Subcutaneous preadipocyte (primary cell): ENCODE measurements around the gene SLC5A8. TPM values are rescaled to one million over a fixed set of nuclear protein-coding genes. Genes with fewer than 3 reads are reported as not detected.

Experiments
- small RNA-seq: library from RNA; depleted of rRNA; stranded (forward); fragments of <200 nt; gene quantifications from one replicate; pipeline ENCODE3, GENCODE V24; 2012
- total RNA-seq: library from RNA; depleted of rRNA; stranded (reverse); fragments of >200 nt; gene quantifications from 2 replicates; pipeline ENCODE4 v1.2.3, GENCODE V29; 2012

Gene SLC5A8, protein sequence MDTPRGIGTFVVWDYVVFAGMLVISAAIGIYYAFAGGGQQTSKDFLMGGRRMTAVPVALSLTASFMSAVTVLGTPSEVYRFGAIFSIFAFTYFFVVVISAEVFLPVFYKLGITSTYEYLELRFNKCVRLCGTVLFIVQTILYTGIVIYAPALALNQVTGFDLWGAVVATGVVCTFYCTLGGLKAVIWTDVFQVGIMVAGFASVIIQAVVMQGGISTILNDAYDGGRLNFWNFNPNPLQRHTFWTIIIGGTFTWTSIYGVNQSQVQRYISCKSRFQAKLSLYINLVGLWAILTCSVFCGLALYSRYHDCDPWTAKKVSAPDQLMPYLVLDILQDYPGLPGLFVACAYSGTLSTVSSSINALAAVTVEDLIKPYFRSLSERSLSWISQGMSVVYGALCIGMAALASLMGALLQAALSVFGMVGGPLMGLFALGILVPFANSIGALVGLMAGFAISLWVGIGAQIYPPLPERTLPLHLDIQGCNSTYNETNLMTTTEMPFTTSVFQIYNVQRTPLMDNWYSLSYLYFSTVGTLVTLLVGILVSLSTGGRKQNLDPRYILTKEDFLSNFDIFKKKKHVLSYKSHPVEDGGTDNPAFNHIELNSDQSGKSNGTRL
- not detected in 2 replicates for total RNA-seq

DNA sequence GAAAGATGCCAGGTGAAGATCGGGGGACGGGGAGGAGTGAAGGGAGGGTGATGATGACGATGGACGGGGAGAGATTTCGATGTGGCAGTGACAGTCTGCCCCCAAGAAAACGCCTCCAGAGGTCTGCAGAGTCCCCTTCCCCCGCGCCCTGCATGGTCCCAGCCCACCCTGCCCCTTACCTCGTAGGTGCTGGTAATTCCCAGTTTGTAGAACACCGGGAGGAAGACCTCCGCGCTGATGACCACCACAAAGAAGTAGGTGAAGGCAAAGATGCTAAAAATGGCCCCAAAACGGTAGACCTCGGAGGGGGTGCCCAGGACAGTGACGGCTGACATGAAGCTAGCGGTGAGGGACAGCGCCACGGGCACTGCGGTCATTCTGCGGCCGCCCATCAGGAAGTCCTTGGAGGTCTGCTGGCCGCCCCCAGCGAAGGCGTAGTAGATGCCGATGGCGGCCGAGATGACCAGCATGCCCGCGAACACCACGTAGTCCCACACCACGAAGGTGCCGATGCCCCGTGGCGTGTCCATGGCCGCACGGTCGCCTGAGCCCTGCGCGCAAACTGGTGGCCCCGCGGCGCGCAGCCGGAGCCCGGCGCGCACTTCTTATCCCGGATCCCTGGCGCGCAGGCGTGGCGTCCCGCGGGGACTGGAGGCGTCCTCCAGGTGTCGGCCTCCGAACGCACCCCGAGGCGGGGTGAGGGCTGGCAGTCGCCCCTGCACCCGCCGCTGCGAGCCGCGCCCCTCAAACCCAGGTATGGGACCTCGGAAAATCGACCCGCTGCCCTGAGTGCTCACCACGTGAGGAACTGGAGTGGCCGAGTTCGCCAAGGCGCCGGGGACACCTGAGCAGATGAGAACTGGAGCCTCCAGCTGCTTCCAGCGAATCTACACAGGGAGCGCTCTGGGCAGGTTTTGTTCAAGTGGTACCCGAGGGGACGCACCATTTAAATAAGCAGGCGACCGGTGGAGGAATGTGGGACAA is at the start of gene SLC5A8:
SLC5A8 (minus strand) TSS at position 920 of the 984 bp plus-strand sequence; CDS start at position 530, 390 bp downstream.

Small RNA genes within 50 kb of the gene (small RNA-seq; reads per million reads assigned to genes)
- gene RNU6-768P, result not detected

Other genes with a start within 250 kb of the SLC5A8 start
- 25.7 and 42.8 TPM in 2 replicates for gene UTP20, start 69.9 kb upstream of the SLC5A8 start, total RNA-seq
- gene ARL1, start 197.5 kb upstream of the SLC5A8 start, total RNA-seq, result 70.6 and 72.8 TPM in 2 replicates